ENCODE measurements around the gene PRDM5.
"Not testable (repeated sequence)": the region's sequence is repeated elsewhere in the genome, so short reads cannot be mapped to it uniquely, and the experiment has no call there.

Gene PRDM5

DNA sequence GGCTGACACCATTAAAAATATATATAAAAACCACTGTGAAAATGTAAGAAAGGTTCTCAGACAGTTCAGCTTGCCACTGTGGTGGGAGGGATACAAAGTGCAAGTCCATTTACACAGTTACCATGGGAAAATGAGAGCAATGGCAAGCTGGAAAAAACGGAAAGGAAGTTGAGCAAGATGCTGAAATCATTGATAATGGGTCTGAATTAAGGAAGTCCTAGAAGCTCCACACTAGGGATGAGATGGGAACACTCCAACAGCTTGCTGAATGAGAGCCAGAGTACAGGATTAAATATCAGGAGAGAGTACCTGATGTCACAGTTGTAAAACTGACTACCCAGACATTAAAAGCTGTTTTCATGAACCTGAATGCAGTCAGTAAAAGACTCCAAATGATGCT is 218.6 kb downstream of the PRDM5 start:
- DNase-seq (ENCODE audit: low read depth), result no peak

DNA sequence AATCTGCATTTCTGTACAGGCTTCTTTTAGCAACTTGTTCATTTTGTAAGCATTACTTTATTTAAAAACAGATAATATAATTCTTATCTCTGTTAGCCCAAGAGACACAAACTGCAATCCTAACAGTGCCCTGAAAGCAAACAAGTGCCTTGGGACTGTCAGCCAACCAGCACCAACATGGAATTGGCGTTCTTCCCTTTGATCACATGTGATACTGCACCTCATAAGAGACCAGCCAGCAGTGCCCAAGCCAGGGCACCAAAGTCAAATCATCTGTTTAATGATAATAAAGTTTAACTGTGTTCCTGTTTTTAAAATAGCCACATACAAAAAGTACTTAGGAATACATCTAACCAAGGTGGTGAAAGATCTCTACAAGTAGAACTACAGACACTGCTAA is 223.2 kb downstream of the PRDM5 start:
- DNase-seq (ENCODE audit: low read depth), result no peak

DNA sequence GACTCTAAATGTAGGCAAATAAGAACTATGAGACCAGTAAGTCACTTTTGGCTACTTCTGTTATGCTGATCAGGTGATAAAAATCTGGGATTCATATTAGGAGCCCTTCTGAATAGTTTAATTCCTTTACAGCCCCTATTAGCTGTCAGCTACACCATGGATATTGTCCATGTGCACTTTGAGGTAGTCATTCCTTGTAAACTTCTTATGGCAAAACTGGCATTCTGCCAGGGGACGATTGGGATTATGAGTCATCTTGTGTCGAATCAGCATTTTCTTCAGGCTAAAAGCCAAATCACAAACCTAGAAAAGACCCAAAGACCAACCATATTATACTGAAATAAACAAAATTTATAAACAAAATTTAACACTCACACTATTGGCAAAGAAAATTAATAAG is 227.6 kb downstream of the PRDM5 start:
- DNase-seq (ENCODE audit: low read depth), result no peak

DNA sequence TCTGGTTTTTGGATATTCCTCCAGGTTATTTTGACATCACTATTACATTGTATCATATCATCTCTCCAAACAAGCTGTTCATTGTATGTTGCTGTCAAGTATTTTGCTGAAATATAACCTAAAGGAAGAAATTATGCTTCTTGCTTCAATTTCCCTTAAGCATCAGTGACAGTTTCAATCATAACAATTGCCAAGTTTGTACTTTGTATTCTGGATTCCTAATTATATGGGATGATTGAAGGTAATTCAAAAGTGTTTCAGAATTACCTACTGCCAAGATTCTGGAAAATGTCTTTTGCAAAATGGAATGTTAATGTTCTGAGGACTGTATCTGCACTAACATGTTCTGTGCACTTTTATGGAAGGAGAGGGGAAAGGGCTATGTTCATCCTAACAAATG is 228.7 kb downstream of the PRDM5 start:
- no peak for DNase-seq (ENCODE audit: low read depth)

DNA sequence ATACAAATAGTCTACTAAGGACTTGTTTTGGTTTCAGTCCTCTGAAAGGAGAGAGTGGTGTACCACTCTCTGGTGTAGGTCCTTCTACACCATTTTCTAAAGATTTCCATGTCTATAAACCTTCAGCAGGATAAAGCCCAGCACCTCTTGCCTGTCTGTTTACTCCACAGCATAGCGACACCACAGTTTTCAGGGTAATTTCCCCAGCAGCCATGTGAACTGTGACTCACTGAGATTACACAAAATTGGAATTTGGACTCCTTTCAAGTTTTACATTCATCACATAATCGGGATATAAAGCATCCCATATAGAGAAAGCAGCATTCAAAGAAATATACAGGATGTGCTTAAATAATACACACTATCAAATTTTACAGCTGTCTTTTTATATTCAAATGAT is 229.6 kb downstream of the PRDM5 start:
- DNase-seq (ENCODE audit: low read depth), result no peak

DNA sequence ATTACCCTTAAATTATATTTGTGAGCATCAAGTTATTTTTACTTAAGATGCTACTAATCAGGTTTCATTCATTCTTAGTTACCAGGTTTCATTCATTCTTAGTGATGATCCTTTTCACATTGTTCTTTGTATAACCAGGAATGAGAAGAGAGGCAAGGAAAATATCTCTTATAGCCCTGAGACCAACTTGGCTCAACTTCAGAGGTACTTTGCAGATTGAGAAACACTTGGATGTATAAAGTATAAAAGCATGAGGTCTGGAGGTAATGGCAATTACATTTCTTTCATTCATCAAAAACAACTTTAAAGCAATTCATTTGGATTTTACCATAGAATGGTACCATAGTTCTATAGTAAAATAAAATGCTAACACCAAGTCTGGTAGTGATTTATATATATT is 231.0 kb downstream of the PRDM5 start:
- no peak for DNase-seq (ENCODE audit: low read depth)

DNA sequence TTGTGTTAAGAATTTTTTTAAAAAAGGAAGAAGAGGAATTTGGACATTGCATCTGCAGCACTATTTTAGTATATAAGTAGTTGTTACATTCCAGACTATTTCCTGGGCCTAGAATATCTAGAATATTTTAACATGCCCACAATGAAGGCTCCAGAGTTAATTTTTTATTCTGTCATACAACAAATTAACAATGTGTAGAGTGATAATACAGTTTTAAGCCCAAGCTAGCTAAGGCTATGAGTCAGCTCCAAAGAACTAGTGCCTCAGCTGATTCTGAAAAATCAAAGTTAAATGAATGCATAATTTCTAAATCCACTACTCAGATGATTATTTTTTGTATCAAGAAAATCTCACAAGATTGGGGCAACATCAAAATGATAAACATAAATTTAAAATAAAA is 231.4 kb downstream of the PRDM5 start:
- DNase-seq (ENCODE audit: low read depth), result no peak

DNA sequence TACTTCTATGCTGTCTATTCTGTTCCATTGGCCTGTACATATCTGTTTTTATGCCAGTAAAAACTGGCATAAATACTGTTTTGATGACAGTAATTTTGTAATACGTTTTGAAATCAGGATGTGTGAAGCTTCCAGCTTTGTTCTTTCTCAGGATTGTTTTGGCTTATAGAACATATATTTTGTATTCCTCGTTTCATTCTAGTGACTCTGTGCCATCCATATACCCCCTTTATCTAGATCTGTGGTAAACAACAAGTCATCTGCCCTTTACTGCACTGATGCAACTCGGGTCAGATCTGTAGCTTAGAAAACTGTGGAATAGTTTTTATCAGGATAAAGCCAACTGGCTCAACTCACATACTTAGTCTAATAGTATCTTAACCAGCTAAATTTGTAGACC is 233.7 kb downstream of the PRDM5 start:
- no peak for DNase-seq (ENCODE audit: low read depth)

DNA sequence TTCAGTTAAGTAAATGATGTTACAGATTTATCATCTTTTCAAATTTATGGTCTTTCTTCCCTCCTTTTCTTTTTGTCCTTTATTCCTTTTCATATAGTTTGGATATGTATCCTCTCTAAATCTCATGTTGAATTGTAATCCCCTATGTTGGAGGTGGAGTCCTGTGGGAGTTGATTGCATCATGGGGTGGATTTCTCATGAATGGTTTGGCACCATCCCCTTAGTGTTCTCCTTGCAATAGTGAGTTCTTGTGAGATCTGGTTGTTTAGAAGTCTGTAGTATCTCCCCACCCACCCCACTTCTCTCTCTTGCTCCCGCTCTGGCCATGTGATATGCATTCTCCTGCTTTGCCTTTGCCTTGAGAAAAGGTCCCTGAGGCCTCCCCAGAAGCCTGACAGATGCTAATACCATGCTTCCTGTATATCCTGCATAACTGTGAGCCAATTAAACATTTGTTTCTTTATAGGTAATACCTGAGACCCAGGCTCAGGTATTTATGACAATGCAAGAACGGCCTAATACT is 236.7 kb downstream of the PRDM5 start:
- no peak for DNase-seq (ENCODE audit: low read depth)

DNA sequence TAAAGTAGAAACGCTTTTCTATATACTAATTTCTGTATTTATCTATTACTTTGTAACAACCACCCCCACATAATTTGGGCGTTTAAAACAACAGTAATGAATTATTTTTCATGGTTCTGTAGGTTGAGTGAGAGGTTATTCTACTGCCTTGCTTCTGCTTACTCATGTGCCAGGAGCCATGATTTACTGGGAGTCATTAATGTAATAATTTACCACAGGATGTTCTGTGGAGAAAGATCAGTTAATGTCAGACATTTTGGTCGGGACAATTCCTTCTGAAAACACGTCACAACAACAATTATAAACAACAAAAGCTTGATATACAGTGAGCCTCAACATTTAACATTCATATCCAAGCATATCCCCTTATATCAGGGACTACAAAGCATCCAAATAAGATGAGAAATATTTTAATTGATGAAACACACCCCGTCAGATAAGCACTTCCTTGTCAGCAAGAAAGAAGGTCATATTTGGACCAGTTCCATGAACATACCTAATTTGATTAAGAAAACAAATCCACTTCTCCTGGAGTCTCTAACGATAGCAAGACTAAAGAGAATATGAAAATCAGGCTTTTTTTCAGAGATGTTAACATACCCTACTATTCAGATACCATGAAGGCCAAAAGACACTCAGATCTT is 238.5 kb downstream of the PRDM5 start:
- DNase-seq (ENCODE audit: low read depth), result no peak

DNA sequence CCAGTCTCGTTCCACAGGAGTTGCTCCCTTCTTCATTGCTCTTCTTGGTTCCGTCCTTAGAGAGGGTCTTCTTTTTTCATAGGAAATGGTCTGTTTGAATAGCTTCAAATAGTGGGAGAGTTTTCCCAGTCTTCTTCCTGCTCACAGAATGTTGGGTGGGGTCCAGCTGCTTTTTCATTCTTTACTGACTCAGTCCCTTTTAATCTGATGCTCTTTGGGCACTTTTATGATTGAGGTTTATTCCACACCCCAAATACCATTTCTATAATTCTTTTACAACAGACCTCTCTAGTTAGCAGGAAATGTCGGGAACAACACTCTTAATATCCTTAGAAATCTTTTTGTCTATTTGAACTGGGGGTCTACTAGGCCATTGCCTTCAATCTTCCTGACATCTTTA is 239.5 kb downstream of the PRDM5 start:
- DNase-seq (ENCODE audit: low read depth), result no peak

DNA sequence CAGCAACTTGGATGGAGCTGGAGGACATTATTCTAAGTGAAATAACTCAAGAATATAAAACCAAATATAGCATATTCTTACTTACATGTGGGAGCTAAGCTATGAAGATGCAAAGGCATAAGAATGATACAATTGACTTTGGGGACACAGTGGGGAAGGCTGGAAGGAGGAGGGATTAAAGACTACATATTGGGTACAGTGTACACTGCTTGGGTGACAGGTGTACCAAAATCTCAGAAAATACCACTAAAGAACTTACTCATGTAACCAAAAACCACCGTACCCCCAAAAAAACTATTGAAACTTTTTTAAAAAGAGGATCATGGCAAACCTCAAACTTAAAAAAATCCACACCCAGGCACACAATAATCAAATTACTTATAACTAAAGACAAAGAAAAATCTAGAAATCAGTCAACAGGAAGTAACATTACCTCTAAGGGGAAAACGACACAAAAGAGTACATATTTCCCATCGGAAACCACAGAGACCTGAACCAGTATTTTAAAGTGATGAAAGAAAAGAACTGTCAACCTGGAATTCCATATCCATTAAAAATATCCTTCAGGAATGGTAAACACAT is 241.8 kb downstream of the PRDM5 start:
- DNase-seq (ENCODE audit: low read depth), result no peak

DNA sequence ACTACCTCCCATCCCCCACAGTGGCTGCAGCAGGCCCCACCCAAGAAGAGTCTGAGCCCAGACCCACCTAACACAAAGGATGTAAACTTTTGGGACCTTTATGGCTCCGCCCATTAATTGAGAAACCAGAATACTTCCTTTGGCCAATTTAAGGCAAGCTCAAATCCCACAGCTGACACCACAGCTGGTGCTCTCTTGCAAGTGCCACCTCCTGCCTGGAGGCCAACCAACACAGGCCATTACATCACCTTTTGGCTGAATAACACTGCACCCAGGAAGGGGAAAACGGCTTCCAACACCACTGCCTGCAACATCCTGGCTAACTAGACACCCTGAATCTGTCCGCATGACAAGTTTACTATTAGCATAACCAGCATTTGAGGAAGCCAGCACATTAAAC is 248.8 kb downstream of the PRDM5 start:
- DNase-seq (ENCODE audit: low read depth), result no peak

DNA sequence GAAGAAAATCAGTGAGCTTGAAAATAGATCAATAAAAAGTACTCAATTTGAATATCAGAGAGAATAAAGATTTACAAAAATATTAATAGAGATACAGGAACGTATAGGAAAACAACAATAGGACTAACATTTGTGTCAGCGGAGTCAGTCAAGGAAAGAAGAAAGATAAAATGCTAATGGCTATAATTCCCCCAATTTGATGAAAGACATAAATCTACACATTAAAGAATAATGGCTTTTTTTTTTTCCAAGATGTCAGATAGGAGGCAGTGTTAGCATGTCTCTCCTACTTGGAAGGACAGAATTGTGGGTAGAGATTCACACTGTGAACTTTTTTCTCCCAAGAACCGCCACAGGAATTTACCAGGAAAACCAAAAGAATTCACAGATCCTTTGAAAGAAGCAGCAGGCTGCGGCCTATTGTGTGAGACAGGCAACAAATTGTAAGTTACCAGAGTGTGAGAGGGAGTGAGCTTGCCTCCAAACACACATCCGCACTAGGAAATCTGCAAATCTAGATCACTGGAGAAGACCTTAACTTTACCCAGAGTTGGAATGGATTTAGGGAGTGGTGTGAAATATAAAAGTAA is 249.9 kb downstream of the PRDM5 start:
- DNase-seq (ENCODE audit: low read depth), result no peak

DNA sequence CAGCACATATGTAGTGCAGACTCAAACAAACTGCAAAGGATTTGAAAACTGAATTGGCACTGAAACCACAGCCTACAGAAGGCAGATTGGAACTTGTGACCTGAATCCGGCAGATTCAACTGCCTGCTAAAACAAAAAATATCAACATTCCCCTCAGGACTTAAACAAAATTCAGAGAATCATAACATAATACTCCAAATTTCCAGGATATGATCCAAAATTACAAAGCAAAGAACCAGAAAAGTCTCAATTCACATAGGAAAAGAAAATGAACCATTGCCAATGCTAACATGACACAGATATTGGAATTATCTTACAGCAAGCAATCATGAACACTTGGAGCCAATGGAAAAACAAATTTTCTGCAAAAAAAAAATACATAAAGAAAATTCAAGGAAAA is 250.4 kb downstream of the PRDM5 start:
- DNase-seq (ENCODE audit: low read depth), result no peak

DNA sequence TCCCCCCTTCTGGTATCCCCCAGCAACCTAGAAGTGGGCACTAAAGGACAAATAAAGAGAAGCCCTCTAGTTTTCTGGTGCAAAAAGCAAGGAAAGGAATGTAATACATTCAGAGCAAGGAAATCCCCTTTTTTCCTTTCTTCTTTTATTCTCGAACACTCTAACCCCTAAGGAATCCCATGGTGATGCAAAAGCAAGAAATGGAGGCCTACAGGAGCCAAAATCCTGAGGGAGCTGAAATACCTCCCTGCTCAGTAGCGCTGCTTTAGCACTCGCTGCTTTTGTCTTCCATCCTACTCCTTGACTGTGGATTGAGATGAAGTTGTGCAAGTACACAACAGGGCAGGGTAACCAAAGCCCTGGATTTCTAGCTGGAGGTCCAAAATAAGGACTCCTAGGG is 251.0 kb downstream of the PRDM5 start:
- no peak for DNase-seq (ENCODE audit: low read depth)

DNA sequence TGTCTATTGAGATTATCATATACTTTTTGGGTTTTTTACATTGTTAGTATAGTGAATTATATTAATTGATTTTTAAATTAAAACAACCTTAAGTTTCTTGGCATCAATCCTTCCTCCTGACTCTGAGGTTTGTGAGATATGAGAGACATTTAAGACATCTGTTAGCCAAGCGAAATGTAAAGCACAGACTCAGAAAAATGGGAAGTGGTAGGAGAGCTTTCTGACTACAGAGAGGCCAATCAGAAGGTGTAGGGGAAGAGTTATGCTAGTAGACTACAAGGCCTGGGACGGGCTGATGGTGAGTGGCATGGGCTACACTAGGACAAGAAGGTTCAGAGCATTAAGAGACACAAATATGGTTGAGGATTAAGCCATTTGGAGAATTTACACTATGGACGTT is 255.4 kb downstream of the PRDM5 start:
- no peak for DNase-seq (ENCODE audit: low read depth)

DNA sequence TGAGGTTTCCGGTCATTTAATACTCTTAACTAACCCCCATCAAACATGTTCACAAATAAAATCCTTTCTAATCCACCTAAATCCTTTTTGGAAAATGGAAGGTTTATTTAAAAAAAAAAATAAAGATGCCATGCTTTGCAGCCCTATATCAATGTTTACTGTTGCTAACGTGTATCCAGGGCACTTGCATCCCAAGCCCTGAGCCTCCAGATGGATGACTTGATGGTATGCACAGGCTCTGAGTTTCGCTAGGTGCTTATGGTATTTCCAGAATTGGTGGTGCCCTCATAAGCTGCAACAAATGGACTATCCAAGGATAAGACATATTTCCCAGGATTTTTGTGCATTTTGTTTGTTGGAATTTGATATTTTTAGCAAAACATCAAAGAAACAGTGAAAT is 257.7 kb downstream of the PRDM5 start:
- no peak for DNase-seq (ENCODE audit: low read depth)

DNA sequence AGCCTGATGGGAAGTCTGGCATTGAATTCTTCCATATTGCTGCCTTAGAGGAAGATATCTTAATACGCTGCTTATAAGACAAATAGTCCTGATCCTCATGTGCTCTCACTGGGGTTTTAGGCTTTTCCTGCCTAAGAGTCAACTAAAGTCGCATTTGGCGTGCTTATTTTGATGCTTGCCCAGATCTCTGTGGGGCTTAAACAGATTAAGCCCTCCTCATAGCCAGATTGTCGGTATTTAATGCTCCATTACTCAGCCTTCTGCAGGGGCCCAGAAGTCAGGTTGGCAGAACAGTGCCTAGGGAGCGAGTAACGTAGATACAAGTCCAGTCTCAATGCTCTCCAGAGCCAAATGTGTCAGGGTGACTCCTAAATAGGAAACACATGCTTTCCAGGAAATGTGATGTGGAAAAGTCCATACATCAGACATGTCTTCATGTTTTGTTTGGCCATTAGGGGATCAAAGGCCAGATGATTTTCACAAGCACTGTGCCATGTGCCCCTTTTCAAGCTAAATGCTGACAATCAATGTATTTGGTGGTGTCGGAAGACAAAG is 262.8 kb downstream of the PRDM5 start:
- no peak for DNase-seq (ENCODE audit: low read depth)

DNA sequence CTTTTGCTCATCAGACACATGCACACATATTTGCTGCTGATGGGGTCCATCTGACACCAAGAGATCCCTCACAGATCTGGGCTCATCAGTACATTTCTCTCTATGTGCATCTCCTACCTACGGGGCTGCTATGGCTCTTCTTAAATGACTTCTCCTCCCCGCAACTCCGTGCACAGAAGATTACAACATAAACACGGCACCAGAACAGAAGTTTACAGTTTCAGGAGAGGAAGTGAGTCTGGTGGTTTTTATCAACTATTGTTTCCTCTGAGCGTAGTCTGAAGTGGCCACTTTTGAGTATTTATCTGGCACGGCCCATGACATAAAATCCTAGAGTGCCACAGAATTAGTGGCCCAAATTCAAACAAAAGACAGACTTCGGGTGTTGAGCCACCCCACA is 263.8 kb downstream of the PRDM5 start:
- no peak for DNase-seq (ENCODE audit: low read depth)

DNA sequence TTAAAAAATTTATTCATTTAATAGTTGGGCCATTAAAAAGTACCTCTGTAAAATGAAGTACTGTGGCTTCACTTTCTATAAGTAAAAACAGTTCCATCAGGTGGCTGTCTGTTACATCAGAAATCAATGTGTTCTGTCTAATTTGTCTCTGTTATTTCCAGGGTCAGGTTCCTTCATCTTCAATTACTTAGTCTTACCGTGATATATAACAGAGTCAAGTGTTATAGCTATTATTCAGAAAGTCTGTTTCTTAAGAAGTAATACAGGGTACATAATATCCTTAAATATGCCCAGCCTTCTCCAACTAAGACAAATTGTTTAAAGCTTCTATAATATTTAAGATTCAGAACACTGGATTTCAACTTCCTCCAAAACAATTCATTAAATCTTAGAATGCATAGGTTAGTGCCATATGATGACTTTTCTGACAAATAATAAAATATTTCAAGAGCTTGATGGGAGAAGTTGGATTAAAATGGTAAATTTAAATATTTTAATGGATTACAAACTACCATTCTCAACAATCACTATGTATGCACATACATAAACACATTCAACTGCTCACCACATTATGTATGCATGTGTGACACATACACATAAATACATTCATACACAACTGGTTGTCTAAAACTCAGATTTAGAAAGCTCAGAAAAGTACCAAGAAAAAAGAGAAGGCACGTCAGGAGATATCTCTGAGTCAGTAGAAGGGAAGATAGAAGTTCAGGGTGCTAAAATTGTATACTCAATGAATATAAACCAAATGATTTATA is 268.5 kb downstream of the PRDM5 start:
- no peak for DNase-seq (ENCODE audit: low read depth)

DNA sequence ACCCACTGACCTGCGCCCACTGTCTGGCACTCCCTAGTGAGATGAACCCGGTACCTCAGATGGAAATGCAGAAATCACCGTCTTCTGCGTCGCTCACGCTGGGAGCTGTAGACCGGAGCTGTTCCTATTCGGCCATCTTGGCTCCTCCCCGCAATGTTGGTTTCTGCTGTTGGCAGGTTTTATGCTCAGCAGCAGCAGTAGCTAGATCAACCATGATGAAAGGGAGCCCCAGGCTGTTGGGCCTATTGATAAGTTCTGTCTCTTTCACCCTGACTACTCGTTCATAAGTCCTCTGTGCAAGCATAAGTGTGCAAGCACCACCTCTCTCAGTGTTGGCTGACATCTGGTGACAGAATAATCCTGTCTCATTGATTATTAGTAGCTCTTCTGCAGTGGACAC is 274.2 kb downstream of the PRDM5 start:
- DNase-seq (ENCODE audit: low read depth), result not testable (repeated sequence)

Measured in activated T-cell treated with anti-CD3 and anti-CD28 coated beads for 1 hour (primary cell).